ENCODE measurements around the gene UGT1A9.

The UGT1A9 gene

DNA sequence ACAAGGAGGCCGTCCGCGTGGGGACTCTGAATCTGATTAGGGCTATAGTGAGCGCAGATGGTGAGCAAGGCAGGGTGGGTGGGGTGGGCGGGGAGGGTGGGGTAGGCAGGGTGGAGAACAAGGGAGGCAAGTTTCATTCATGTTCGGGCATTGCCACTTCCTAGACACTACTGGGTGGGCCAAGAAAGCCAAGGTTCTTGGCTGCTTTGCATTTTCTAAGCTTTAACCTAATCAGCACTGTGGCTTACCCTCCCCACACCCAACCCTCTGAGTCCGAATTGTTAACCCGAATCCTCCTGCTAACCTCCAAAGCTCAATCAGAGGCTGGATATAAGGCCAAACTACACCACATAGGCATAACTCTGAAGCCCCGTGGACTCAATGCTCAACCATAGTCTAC, 124.6 kb downstream of the UGT1A9 start:
- DNase-seq (ENCODE audit: low read depth): no peak

DNA sequence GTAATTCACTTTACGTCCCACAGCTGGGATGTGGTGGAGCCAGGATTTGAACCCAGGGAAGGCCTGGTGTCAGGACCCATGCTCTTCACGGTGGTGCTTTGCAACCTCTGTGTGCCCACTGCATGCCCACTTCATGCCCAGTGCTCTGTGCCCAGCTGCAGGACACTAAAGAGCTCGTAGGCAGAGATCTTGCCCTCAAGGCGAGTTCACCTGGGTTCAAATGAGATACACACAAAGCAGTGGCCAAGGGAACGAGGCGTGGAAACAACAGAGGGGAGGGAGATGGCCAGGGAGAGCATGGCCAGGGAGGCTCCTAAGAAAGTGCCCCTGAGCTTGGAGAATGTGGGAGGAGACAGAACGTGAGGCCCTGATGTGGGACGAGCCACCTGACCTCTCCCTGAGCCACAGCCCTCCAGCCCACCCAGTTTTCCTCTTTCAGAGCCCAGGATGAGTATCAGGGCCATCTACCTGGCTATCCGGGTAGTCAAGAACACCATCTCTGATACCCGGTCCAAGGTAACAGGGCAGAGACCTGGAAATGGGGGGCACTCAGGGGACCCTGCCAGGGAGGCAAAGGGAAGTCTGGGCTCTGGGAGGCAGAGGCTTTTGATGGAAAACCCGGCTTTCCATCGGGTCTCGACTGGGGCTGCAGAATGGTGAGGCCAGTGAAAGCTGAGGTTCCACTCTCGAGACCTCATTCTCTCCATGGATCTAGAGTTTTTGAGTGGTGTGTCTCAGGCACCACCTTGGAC, 126.8 kb downstream of the UGT1A9 start:
- DNase-seq (ENCODE audit: low read depth): no peak

DNA sequence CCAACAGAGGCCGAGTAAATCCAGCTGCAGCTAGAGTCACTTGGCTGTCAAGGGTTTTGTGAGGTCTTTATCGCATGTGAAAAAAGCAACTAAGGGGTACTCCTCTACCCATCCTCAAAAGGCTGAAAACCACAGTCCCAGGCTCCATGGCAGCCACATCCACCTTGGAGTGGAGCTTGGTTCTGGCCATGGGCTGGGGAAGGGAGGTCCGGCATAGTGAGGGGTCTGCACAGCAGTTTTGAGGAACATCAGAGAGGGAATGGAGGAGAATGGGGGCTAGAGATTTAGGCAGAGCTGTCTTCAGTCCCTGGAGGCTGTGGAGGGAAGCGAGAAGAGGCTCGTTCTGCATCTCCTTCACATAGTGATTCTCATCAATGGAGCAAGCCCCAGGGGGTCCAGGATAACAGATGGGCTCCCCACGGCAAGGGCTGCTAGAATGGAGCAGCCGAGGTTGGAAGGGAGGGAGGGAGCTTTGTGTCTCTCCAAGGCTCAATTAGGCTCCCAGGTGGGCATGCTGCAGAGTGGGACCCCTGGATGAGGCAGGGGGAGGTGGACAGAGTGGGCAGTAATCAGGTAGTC, 127.5 kb downstream of the UGT1A9 start:
- no peak for DNase-seq (ENCODE audit: low read depth)

DNA sequence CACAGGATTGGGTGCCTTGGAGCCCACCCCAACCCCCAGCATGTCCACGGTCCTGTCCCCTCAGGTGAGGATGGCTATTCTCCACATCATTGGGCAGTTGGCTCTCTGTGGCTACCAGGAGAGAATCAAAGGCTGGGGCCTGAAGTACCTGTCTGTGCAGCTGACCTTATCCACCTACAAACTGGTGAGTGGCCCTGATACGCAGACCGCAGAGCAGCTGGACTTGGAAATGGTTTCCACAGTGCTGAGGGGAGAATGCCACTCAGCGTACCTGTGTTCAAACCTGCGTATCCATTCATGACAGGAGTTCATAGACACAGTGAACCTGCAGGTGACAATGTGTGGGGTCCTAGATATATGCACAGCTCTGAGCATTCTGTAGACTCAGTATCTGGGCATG, 128.0 kb downstream of the UGT1A9 start:
- DNase-seq (ENCODE audit: low read depth): no peak

DNA sequence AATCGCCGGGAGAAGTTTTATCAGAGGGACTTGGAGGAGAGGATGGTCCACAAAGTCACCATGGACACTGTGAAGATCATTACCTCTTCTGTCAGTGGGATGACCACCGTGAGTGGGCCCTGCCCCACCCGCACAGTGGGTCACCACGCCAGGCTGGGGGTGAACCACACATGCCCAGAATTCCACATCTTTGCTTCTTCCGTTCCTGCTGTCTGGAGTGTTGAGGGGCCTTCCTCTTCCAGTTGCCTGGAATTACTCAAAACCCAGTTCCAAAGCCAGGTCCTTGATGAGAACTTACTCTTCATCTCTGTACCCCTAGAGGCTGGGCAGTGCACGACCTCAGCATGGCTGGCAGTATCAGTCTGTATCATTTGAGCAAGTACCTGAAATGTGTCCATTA, 128.5 kb downstream of the UGT1A9 start:
- DNase-seq (ENCODE audit: low read depth): no peak

DNA sequence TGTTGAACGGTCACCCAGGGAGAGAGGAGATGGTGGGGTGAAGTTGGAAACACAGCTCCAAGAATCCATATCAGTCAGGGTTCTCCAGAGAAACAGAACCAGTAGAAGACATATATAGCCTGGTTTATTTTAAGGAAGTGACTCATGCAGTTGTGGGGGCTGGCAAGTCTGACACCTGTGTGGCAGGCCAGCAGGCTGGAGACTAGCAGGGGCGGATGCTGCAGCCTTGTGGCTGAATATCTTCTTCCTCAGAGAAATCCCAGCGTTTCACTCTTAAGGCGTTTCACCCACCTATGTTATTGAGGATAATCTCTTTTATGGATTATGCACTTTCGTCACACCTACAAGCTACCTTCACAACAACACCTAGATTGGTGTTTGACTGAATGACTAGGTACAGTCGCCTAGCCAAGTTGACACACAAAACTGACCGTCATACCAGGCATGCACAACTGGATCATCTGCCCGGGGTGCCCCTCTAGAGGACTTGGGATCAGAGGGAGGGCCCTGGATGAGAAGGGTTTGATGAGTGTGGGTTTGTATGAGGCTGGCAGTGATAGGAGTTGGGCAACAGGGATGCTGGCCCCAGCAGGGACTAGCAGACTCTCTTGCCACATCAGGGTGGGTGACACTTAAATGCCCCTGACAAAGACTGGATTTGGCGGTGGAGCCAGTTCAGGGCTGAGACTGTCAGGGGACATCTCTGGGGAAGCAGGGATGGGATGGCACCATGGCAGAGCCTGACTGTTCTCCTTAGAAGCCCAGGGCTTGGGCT, 129.8 kb downstream of the UGT1A9 start:
- peak; percentile 29 for DNase-seq (ENCODE audit: low read depth)

DNA sequence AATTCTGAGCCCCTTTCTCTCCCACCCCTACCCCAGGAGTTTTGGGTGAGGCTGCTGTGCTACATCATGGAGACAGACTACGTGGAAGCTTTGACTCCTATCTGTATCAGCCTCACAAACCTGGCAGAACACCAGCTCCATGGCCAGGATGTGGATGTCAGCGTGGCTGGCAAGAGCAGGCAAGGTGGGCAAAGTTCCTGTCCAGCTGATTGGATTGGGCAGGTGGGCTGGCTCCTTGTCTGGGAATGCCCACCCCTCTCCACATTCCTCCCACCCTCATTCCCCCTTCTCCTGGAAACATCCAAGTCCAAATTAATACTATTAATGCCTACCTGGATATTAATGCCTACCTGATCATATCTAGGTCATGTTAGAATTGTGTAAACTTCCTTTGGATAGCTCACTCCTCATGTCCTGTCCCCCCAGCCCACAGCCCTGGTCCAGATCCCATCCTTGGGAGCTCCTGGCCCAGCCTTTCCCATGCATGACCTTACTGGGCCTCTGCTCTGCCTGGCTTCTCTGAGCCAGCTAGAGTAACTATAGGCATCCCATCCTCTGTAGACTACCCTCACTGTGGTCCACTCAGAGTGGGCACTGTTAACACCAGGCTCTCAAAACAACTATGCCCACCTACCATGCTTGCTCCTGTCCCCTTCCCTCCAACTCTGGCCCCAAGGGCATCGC, 130.6 kb downstream of the UGT1A9 start:
- no peak for DNase-seq (ENCODE audit: low read depth)

DNA sequence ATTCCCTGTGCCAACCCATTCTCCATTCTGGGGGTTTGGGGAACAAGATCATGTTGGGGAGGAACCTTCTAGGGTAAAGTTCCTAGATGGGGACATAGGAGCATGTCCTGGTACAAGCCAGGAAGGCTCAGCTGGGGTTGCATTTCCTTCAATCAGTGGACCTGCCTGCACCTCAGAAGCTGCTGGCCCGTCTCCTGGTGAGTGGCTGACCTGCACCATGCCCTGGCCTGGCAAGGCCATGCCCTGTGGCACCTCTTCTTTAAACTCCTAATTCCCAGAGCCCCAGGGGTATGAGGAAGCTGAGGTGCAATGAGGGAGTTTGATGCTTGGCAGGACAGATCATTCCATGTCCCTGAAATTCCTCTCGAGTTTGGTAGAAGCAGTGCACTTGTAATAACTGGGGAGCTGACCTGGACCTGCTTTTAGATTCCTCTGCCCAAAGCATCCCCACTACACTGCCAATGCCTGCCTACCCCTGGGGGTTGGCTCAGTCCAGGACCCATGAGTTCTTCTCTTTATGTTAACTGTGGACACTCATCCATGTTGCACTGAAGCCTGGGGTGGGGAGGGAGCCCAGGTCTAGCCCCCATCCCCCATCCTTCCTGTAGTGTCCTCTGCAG, 131.7 kb downstream of the UGT1A9 start:
- no peak for DNase-seq (ENCODE audit: low read depth)

DNA sequence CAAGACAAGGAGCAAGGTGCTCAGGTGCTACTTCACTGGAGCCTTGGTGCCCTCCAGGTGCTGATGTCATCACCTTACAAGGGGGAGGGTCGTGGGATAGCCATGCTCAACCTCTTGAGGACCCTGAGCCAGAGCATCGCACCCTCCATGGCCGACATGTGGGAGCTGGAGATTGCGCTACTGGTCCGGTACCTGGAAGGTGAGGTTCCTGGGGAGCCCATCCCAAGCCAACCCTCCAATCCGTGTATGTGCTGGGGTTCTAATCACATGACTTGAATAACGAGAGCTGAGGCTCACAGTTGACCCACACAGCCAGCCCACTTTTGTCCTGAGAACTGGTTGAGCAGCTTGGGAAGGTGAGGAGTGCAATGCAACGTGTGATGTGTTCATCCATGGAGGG, 132.3 kb downstream of the UGT1A9 start:
- DNase-seq (ENCODE audit: low read depth): no peak

DNA sequence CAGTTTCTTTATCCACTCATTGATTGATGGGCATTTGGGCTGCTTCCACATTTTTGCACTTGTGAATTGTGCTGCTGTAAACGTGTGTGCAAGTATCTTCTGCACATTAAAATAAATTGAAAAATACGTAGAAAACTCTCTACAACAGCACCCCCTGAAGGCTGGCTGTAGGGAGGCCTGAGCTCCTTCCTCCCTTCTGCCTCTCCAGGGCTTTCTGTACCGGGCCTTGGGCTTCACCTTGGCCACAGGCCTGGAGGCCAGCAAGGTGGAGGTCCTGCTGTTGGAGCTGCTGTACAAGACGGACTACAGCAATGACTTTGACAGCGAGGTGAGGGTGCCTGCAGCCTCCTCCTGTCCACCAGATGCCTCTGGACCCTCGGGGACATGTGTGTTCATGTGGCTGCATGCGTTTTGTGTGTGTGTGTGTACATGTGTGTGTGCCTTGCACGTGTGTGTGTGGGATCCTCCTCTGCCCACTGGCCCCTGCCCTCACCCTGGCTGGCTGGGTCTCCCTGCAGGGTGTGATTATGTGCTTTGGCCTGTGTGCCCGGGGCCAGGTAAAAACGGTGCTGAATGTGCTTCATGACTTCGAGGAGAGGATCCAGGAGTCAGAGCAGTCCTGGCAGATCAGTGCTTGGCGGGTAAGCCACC, 135.6 kb downstream of the UGT1A9 start:
- no peak for DNase-seq (ENCODE audit: low read depth)

DNA sequence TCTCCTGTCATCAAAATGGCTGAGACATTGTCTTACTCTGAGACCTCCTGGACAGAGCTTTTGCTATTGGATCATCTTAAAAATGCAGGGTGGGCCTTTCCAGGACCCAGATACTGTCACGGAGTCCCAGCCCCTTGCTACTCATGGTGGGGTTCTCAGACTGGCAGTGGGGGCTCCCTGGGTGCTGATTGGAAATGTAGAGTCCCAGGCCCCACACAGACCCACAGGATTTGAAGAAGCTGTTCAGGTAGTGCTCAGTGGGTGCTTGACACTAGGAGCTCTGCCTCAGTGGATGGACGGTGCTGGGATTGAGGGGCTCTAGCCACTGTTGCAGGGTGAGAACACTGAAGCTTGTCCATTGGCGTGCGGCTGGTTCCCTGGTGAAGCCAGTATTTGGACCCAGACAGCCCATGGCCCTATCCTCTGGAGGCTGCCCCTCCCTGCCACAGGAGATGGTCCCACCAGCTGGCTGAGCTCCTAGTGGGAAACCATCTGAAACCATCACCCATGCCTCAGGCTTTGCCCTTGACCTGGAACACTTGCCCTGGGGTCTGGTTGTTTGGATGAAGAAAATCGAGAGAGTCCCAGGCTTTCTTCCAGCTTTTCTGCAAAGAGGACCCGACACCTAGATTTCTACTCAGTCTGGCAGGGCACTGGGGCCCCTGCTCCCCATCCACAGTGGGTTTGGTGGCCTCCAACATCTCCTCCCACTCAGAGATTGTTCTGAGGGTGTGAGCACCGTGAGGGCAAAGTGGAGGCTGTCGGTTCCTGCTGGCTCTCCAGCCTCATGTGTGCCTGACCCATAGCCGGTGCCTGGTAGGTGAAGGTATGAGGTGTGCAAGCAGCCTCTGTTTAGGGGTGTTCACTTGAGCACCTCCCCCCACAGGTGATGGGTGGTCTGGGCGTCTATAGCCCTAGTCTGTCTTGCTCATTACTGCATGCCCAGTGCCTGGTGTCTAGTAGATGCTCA, 136.6 kb downstream of the UGT1A9 start:
- DNase-seq (ENCODE audit: low read depth): no peak

DNA sequence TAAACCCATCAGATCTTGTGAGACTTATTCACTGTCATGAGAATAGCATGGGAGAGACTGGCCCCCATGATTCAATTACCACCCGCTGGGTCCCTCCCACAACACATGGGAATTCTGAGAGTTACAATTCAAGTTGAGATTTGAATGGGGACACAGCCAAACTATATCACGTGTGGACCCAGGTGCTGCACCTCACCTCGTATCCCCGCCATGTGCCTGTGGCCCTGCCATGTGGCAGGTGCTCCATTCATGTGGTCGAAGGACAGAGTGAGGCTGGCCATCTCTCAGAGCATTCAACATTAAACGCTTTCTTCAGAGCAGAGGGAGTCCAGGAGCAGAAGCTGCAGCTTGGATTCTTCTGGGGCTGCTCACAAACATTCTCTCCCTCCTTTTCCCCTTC, 138.7 kb downstream of the UGT1A9 start:
- DNase-seq (ENCODE audit: low read depth): no peak

DNA sequence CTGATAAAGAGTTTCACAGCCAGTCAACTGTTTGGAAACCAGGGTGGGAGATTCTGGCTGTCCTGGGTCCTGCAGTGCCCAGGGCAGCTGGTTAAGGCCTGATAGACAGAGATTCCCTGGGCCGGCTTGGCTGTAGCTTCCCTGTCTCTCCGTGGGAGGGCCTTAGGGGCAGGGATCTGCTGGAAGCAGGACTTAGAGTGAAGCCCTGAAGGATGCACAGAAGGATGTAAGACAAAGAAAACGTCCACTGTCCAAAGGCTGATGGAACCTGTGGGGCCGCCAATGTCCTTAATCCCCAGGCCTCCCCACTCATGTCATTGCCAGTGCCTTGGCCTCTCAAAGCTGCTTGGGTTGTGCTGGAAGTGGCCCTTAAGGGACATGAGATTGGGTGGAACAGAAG, 139.4 kb downstream of the UGT1A9 start:
- DNase-seq (ENCODE audit: low read depth): no peak

DNA sequence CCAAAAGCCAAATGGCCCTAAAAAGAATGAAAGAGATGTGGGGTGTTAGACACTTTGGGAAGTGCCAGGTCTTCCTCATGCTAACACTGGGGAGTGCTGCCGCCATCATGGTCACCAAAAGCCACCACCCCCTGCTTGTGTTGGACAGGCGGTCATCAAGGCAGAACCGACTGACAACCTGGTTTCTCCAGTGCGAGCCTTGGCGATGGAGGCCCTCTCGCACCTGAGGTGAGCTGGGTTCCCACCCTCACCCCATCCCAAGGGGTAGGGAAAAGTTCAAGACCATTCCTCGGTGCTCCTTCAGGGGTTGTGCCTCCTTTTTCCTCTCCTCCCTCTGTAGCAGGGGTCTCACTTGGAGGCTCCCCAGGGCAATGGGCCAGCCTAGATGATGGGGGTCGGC, 140.0 kb downstream of the UGT1A9 start:
- DNase-seq (ENCODE audit: low read depth): no peak

DNA sequence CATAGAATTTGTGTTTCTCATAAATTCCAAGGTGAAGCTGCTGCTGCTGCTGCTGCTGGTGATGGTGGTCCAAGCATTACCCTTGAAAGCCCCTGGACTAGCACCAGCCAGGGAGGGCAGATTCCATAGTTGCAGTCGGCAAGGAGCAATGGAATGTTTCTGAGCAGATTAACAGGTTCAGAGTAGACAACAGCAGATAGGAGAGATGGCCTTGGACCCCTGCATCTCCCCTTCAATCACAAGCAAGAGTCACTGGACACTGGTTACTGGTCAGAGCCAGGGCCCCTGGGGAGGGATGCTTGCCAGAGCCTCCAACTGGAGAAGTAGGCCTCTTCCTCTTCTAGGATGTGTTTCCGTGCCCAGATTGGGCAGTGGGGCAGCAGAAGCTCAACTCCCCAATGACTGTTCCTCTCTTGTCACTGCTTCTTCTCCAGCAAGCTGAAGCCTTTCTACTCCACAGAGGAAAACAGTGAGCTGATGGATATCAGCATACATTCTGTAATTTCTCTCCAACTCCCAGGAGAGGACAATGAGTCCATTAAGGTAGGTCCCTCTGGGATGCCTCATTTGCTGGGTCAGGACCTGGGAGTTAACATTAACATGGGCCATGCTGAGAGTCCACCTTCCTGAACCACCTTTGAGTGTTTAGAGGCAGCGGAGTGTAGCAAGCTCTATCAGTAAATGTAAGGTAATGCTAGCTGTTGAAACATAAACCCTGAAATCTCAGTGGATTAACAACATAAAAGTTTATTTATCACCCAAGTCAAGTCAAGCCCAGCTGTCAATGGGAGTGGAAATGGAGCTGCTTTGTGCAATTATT, 141.7 kb downstream of the UGT1A9 start:
- no peak for DNase-seq (ENCODE audit: low read depth)

DNA sequence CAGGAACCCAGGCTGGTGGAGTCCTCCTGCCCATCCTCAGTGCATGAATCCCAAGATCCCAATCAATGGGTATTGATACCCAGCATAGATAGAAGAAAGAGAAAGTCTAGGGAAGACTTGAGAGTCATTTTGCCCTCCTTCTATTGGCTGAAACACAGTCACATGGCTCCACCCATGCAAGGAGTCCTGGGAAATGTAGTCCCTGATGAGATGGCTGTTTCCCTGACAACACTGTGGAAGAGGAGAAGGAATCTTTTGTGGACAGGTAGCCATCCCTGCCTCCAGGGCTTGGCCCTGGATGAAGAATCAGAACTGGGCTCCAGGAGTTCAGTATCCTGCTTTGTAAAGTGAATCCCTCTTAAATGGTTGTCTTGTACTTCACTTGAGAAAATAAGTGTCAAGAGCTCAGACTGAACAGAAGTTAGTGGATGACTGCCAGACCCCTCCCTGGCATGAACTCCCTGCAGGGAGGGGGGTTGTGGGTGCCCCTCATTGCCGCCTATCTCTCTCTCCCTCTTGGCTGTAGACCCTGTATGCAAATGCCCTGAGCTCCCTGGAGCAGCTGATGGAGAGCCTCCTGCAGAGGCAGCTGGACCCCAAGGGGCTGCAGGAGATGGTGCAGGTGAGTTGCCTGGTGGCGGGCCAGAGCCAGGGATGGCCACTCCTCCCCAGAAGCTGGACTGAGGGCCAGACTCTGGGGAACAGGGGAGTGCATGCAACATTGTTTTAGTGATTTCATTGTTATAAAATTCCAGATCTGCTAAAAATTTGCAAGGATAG, 142.5 kb downstream of the UGT1A9 start:
- peak; percentile 34 for DNase-seq (ENCODE audit: low read depth)

DNA sequence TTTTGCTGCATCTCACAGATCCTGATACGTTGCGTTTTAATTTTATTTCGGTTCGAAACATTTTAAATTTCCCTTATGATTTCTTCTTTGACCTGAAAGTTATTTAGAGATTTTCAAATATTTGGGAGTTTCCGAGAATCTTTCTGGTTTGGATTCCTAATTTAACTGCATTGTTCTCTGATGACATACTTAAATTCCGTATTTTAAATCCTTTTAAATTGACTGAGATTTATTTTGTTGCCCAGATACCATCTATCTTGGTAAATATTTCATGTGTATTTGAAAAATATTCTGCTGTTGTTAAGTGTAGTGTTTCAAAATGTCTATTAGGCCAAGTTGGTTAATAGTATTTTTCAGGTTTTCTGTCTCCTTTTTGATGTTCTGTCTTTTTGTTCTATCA, 144.2 kb downstream of the UGT1A9 start:
- peak; percentile 55 for DNase-seq (ENCODE audit: low read depth)

DNA sequence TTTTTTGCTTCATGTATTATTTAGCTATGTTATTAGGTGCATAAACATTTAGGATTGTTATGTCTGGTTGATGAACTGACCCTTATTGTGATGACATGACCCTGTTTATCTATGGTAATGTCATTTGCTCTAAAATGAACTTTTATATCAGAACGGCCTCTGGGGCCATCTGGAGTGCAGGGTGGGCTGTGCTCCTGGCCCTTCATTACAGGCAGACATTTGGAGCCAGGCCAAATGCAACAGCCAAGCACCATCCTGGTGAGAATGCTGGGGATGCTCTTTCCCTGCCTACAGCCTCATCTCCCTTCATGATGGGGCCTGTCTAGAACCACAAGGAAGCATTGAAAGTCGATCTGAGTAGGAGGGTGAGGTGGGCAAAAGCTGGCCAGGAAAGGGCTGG, 144.6 kb downstream of the UGT1A9 start:
- DNase-seq (ENCODE audit: low read depth): peak; percentile 15

DNA sequence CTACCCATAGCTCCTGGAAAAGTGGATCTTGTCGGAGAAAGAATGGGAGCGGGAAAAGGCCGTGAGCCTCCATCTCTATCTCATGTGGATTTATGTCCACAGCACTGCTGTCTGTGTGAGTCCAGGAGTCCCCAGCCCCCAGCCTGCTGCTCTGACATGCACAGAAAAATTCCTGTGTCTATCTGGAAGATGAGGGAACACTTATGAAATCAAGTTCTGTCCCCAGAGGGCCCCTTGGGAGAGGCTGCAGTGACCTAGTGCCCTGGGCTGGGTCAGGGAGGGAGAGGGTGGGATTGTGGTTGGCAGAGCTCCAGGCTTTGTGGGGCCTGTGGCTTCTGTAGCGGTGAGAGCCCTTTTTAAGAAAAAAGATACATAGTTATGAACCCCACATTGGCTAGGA, 145.1 kb downstream of the UGT1A9 start:
- DNase-seq (ENCODE audit: low read depth): peak; percentile 25

Data from EH (cell line).